ENCODE results near the gene PFN3. TPM values are rescaled to one million over a fixed set of nuclear protein-coding genes. Genes with fewer than 3 reads are reported as not detected.

PFN3 gene
- polyA plus RNA-seq, 1 donor (not counting 4 experiments of a cell fraction or from before 2014, with no cell fraction given), result not detected

DNA sequence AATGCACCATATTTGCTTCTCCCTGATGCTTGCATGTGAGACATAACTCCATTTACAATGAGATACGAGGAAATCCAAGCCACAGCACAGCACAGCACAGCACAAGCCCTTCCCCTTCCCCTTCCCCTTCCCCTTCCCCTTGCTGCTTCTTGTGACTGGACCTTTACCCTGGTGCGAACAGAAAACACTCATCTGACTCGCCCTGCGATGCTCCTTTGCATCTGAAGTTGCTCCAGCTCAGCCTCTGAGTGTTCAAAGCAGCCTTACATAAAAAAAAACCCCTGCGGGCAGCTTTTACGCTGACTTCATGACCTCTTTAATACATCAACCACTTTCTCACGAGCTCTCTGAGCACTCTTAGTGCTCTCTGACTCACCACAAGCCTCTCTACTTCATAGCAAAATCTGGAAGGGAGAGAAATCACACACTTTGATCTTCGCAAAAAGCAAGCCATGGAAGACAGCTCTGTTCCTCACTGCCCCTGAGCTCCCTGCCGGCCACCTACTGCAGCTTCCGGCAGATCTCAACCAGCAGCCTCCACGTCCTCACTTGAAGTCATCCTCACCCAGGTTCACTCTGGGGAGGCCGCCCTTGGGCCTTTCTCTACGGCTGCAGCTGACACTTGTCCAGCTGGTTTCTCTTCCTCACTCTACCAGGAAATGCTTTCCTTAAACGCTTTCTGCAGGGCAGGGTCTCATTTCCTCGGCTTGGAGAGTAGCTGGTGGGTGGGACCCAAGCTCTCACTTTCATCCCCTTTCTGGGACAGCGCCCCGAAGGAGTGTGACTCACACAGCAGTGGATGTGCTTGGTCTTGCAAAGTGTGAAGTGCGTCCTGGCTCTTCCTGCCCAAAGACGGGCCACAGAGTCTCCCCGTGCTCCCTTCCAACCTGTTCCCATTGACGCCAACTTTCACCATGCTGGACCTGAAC, 11.0 kb downstream of the PFN3 start:
- no peak for FAIRE-seq
- Histone ChIP-seq H3K27ac (ENCODE audit: control insufficient read depth, insufficient read depth, low read length) (peak overlapping the region; percentile 91), H3K9ac (ENCODE audit: control insufficient read depth, extremely low read depth, insufficient read depth, low read length) (peak overlapping the region; percentile 76), H3K79me2 (ENCODE audit: control insufficient read depth, insufficient read depth, low read length) (no peaks in the 10 kb centered on the region), H3K9me1 (ENCODE audit: control insufficient read depth, extremely low read depth, insufficient read depth, low read length) (no peaks in the 10 kb centered on the region), H3K27me3 (ENCODE audit: control insufficient read depth, extremely low read depth, insufficient read depth, low read length) (no peaks in the 10 kb centered on the region), H3K36me3 (ENCODE audit: control insufficient read depth in 2 of 2, extremely low read depth in 1 of 2, insufficient read depth in 2 of 2, low read length in 2 of 2) (no peaks in the 10 kb centered on the region), H3K9me3 (ENCODE audit: control insufficient read depth, low read depth, low read length) (no peaks in the 10 kb centered on the region), H3K4me1 (ENCODE audit: control insufficient read depth, extremely low read depth, insufficient read depth, low read length) (peaks cover 34% of the 10 kb centered on the region), H3K4me2 (ENCODE audit: control insufficient read depth, extremely low read depth, insufficient read depth, low read depth, low read length) (peak overlapping the region; percentile 80), H2AFZ (ENCODE audit: control insufficient read depth, low read length) (peak overlapping the region; percentile 4), H3K4me3 (ENCODE audit: control insufficient read depth in 2 of 3, extremely low read depth in 1 of 3, insufficient read depth in 2 of 3, low read depth in 1 of 3, low read length in 3 of 3) (peak overlapping the region in 2 of 3 experiments; percentile 11 to 40), H4K20me1 (ENCODE audit: control insufficient read depth, extremely low read depth, insufficient read depth, low read length) (peaks cover 2% of the 10 kb centered on the region)
- peak; percentile 89 for DNase-seq (ENCODE audit: low read depth, low spot score)
- TF ChIP-seq, protein P1, sequence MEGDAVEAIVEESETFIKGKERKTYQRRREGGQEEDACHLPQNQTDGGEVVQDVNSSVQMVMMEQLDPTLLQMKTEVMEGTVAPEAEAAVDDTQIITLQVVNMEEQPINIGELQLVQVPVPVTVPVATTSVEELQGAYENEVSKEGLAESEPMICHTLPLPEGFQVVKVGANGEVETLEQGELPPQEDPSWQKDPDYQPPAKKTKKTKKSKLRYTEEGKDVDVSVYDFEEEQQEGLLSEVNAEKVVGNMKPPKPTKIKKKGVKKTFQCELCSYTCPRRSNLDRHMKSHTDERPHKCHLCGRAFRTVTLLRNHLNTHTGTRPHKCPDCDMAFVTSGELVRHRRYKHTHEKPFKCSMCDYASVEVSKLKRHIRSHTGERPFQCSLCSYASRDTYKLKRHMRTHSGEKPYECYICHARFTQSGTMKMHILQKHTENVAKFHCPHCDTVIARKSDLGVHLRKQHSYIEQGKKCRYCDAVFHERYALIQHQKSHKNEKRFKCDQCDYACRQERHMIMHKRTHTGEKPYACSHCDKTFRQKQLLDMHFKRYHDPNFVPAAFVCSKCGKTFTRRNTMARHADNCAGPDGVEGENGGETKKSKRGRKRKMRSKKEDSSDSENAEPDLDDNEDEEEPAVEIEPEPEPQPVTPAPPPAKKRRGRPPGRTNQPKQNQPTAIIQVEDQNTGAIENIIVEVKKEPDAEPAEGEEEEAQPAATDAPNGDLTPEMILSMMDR (optimal IDR thresholded peaks at IDR 0.05 in 1 of 3, IDR thresholded peaks at IDR 0.05 in 1 of 3, conservative IDR thresholded peaks at IDR 0.05 in 1 of 3; ENCODE audit: extremely low read depth in 1 of 3, insufficient read depth in 2 of 3, low read length in 3 of 3), result no peak
- no peak for TF ChIP-seq EZH2 (IDR thresholded peaks at IDR 0.05; ENCODE audit: low read length)
- dilution Hi-C loops (cut with MboI; ENCODE audit: extremely low pct_ligation_motif_present, low sequenced_read_pairs), result no loop called here

DNA sequence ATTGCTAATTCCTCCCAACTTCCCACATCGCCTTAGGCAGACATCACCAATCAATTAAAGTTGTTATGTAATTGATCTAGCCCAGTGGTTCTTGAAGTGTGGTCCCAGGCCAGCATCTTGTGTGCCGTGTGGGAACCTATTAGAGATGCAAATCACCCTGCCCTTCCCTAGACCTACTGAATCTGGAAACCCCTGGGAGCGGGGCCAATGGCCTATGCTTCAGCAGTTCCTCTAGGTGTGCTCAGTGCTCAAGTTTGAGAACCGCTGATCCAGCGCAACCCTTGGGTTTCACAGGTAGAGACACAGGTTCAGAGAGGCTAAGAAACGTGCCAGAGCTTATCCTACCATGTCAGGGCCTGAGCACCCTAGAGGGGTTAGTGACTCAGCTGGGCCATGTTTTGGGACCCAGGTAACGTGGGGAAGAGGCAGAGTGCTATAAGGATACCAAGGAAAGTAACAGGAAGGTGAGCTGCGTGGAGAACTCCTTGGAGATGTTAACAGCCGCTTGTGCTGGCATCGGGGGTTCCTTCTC, 11.9 kb downstream of the PFN3 start:
- peak overlapping the region; percentile 65 for H3K9ac ChIP-seq (ENCODE audit: control insufficient read depth, extremely low read depth, insufficient read depth, low read length)
- FAIRE-seq (peak; percentile 96), DNase-seq (ENCODE audit: low read depth, low spot score) (peak; percentile 69)
- peak overlapping the region; percentile 80 for H3K4me2 ChIP-seq (ENCODE audit: control insufficient read depth, extremely low read depth, insufficient read depth, low read depth, low read length)
- peaks cover 2% of the 10 kb centered on the region for H4K20me1 ChIP-seq (ENCODE audit: control insufficient read depth, extremely low read depth, insufficient read depth, low read length)
- peak overlapping the region; percentile 91 for H3K27ac ChIP-seq (ENCODE audit: control insufficient read depth, insufficient read depth, low read length)
- no peak for TF ChIP-seq EZH2 (IDR thresholded peaks at IDR 0.05; ENCODE audit: low read length)
- TF ChIP-seq, protein P1 (optimal IDR thresholded peaks at IDR 0.05 in 1 of 3, IDR thresholded peaks at IDR 0.05 in 1 of 3, conservative IDR thresholded peaks at IDR 0.05 in 1 of 3; ENCODE audit: extremely low read depth in 1 of 3, insufficient read depth in 2 of 3, low read length in 3 of 3), result no peak
- peaks cover 34% of the 10 kb centered on the region for H3K4me1 ChIP-seq (ENCODE audit: control insufficient read depth, extremely low read depth, insufficient read depth, low read length)
- H3K4me3 ChIP-seq (ENCODE audit: control insufficient read depth in 2 of 3, extremely low read depth in 1 of 3, insufficient read depth in 2 of 3, low read depth in 1 of 3, low read length in 3 of 3), result peak overlapping the region in 1 of 3 experiments; percentile 34
- H3K36me3 ChIP-seq (ENCODE audit: control insufficient read depth in 2 of 2, extremely low read depth in 1 of 2, insufficient read depth in 2 of 2, low read length in 2 of 2), result no peaks in the 10 kb centered on the region
- no peaks in the 10 kb centered on the region for H3K79me2 ChIP-seq (ENCODE audit: control insufficient read depth, insufficient read depth, low read length)
- no peaks in the 10 kb centered on the region for H3K9me1 ChIP-seq (ENCODE audit: control insufficient read depth, extremely low read depth, insufficient read depth, low read length)
- dilution Hi-C loops (cut with MboI; ENCODE audit: extremely low pct_ligation_motif_present, low sequenced_read_pairs), result no loop called here
- peaks cover under 1% of the 10 kb centered on the region for H3K27me3 ChIP-seq (ENCODE audit: control insufficient read depth, extremely low read depth, insufficient read depth, low read length)
- H2AFZ ChIP-seq (ENCODE audit: control insufficient read depth, low read length), result no peak overlapping the region
- H3K9me3 ChIP-seq (ENCODE audit: control insufficient read depth, low read depth, low read length), result no peaks in the 10 kb centered on the region

All from keratinocyte (primary cell).